Neural cell (in vitro differentiated cells): ENCODE data around the gene CEBPZOS. TPM values are rescaled to one million over a fixed set of nuclear protein-coding genes. Genes with fewer than 3 reads are reported as not detected.

ENCODE experiments used
- H2AFZ ChIP-seq: fragments of 200-600, 300-800 bp; sonication (generic), shearing (Covaris generic); 2 replicates; pipeline ENCODE4 v1.6.0; 2014; ENCODE audit warnings: low read depth, mild to moderate bottlenecking, antibody characterized with exemption, low read length, moderate library complexity
- H3F3A ChIP-seq: fragments of 200-600 bp; shearing (Covaris generic); 2 replicates; pipeline ENCODE4 v1.6.1; 2016; ENCODE audit warnings: mild to moderate bottlenecking, moderate library complexity, mixed read lengths, antibody characterized with exemption, low read length; ENCODE audit not compliant: insufficient read depth, poor library complexity, severe bottlenecking
- H3K27ac ChIP-seq: fragments of 200-600, 300-800 bp; sonication (generic), shearing (Covaris generic); 2 replicates; pipeline ENCODE4 v1.5.1; 2014; ENCODE audit warnings: mild to moderate bottlenecking, low read length, moderate library complexity
- H3K27me3 ChIP-seq: fragments of 300-800, 200-600 bp; sonication (generic), shearing (Covaris generic); 2 replicates; pipeline ENCODE4 v1.6.0; 2014; ENCODE audit warnings: mild to moderate bottlenecking, low read depth, low read length, moderate library complexity; ENCODE audit not compliant: insufficient read depth
- H3K36me3 ChIP-seq: fragments of 300-800, 200-600 bp; sonication (generic), shearing (Covaris generic); 2 replicates; pipeline ENCODE4 v1.5.1; 2014; ENCODE audit warnings: mild to moderate bottlenecking, antibody characterized with exemption, low read length, moderate library complexity; ENCODE audit not compliant: insufficient read depth
- H3K4me2 ChIP-seq: fragments of 300-800, 200-600 bp; sonication (generic), shearing (Covaris generic); 2 replicates; pipeline ENCODE4 v1.6.0; 2014; ENCODE audit warnings: mild to moderate bottlenecking, low read length
- H3K4me3 ChIP-seq: fragments of 300-800, 200-600 bp; sonication (generic), shearing (Covaris generic); 2 replicates; pipeline ENCODE4 v1.5.1; 2014; ENCODE audit warnings: mild to moderate bottlenecking, low read length, moderate library complexity
- H3K79me2 ChIP-seq: fragments of 200-600 bp; shearing (Covaris generic); replicated peaks from 2 replicates; pipeline ENCODE4 v1.6.0; 2014; ENCODE audit warnings: mild to moderate bottlenecking, low read length, moderate library complexity; ENCODE audit not compliant: insufficient read depth
- H3K9ac ChIP-seq: fragments of 300-800, 200-600 bp; sonication (generic), shearing (Covaris generic); 2 replicates; pipeline ENCODE4 v1.6.1; 2016; ENCODE audit warnings: mild to moderate bottlenecking, low read length, mixed read lengths
- H3K9me2 ChIP-seq: fragments of 200-600 bp; shearing (Covaris generic); 2 replicates; pipeline ENCODE4 v1.6.1; 2016; ENCODE audit warnings: mild to moderate bottlenecking, low read length, mixed read lengths; ENCODE audit not compliant: insufficient read depth
- H3K9me3 ChIP-seq: fragments of 200-600, 300-800 bp; sonication (generic), shearing (Covaris generic); 2 replicates; pipeline ENCODE4 v1.6.1; 2016; ENCODE audit warnings: mild to moderate bottlenecking, mixed run types, low read length, moderate library complexity, mixed read lengths
- H4K20me1 ChIP-seq: fragments of 200-600 bp; shearing (Covaris generic); 2 replicates; pipeline ENCODE4 v1.6.1; 2016; ENCODE audit warnings: mild to moderate bottlenecking, mixed run types; ENCODE audit not compliant: insufficient read depth
- CTCF ChIP-seq: fragments of 450-650 bp; IDR thresholded peaks from 2 replicates; pipeline ENCODE4 v1.5.1; 2014; ENCODE audit warnings: antibody characterized with exemption, mild to moderate bottlenecking, moderate library complexity; ENCODE audit not compliant: poor library complexity, severe bottlenecking
- EP300 ChIP-seq: fragments of 450-650 bp; conservative IDR thresholded peaks from 2 replicates; pipeline ENCODE4 v1.6.1; 2014; ENCODE audit warnings: antibody characterized with exemption, mild to moderate bottlenecking, moderate library complexity; ENCODE audit not compliant: poor library complexity, severe bottlenecking
- EZH2 ChIP-seq: fragments of 200-600, 300-800 bp; shearing (Covaris generic), sonication (generic); IDR thresholded peaks from 2 replicates; pipeline ENCODE4 v1.6.1; 2014; ENCODE audit warnings: antibody characterized with exemption, low read length, borderline replicate concordance, mild to moderate bottlenecking; ENCODE audit not compliant: insufficient read depth, poor library complexity, severe bottlenecking
- MXI1 ChIP-seq: fragments of 450-650 bp; conservative IDR thresholded peaks from 2 replicates; pipeline ENCODE4 v1.6.1; 2014; ENCODE audit warnings: antibody characterized with exemption, mild to moderate bottlenecking; ENCODE audit not compliant: poor library complexity, severe bottlenecking
- POLR2AphosphoS5 ChIP-seq: IDR thresholded peaks from 2 replicates; pipeline ENCODE4 v1.6.1; 2012
- RAD21 ChIP-seq: fragments of 450-650 bp; conservative IDR thresholded peaks from 2 replicates; pipeline ENCODE4 v1.6.1; 2014; ENCODE audit warnings: antibody characterized with exemption, mild to moderate bottlenecking, moderate library complexity
- REST ChIP-seq: IDR thresholded peaks from 2 replicates; pipeline ENCODE4 v1.6.1; 2012; ENCODE audit warnings: borderline replicate concordance
- SMC3 ChIP-seq: fragments of 450-650 bp; conservative IDR thresholded peaks from 2 replicates; pipeline ENCODE4 v1.6.1; 2014; ENCODE audit warnings: antibody characterized with exemption, mild to moderate bottlenecking, moderate library complexity; ENCODE audit not compliant: poor library complexity
- TAF1 ChIP-seq: IDR thresholded peaks from 2 replicates; pipeline ENCODE4 v1.6.1; 2012; ENCODE audit warnings: low read depth
- polyA plus RNA-seq: library from polyadenylated mRNA; depleted of rRNA; stranded (reverse); fragments of >200 nt; gene quantifications from 2 replicates; pipeline ENCODE4 v1.2.3, GENCODE V29; 2014

CEBPZOS gene
- polyA plus RNA-seq, 1 donor from 2014 or later, result 4.9 TPM

- H4K20me1 ChIP-seq, result no peaks in the 10 kb centered on the region
- no peaks in the 10 kb centered on the region for H3K79me2 ChIP-seq
- H3K4me3 ChIP-seq, result no peak overlapping the region
- H3K36me3 ChIP-seq, result peaks cover 17% of the 10 kb centered on the region
- no peaks in the 10 kb centered on the region for H3F3A ChIP-seq
- H3K9me2 ChIP-seq, result no peaks in the 10 kb centered on the region
- H3K4me2 ChIP-seq, result no peak overlapping the region
- H3K9me3 ChIP-seq, result no peaks in the 10 kb centered on the region
- H3K27me3 ChIP-seq, result no peaks in the 10 kb centered on the region
- H3K9ac ChIP-seq, result no peak overlapping the region
- H3K27ac ChIP-seq, result no peak overlapping the region
- TF ChIP-seq CTCF, result no peak
- no peak for TF ChIP-seq SMC3
- TF ChIP-seq EP300, result no peak
- TF ChIP-seq MXI1, result no peak
- TF ChIP-seq RAD21, result no peak
- TF ChIP-seq TAF1, result no peak
- TF ChIP-seq REST, result no peak
- TF ChIP-seq EZH2, result no peak
- TF ChIP-seq POLR2AphosphoS5, result no peak
- H2AFZ ChIP-seq, result no peak overlapping the region
These were observed 47.1 kb downstream of the CEBPZOS start for GRCh38 chr2:37243435-37243834.

GRCh38 chr2:37244017-37244416 lies 47.7 kb downstream of the CEBPZOS start:
- no peaks in the 10 kb centered on the region for H3K9me3 ChIP-seq
- no peak overlapping the region for H2AFZ ChIP-seq
- H4K20me1 ChIP-seq, result no peaks in the 10 kb centered on the region
- no peaks in the 10 kb centered on the region for H3K9me2 ChIP-seq
- H3K4me2 ChIP-seq, result no peak overlapping the region
- no peak overlapping the region for H3K9ac ChIP-seq
- no peaks in the 10 kb centered on the region for H3F3A ChIP-seq
- H3K27ac ChIP-seq, result no peak overlapping the region
- no peaks in the 10 kb centered on the region for H3K79me2 ChIP-seq
- no peak overlapping the region for H3K4me3 ChIP-seq
- H3K27me3 ChIP-seq, result no peaks in the 10 kb centered on the region
- H3K36me3 ChIP-seq, result peaks cover 17% of the 10 kb centered on the region
- TF ChIP-seq EZH2, result no peak
- TF ChIP-seq POLR2AphosphoS5, result no peak
- TF ChIP-seq RAD21, result no peak
- no peak for TF ChIP-seq REST
- TF ChIP-seq TAF1, result no peak
- TF ChIP-seq SMC3, result no peak
- no peak for TF ChIP-seq CTCF
- TF ChIP-seq MXI1, result no peak
- TF ChIP-seq EP300, result no peak
